ENCODE results near the gene PPIL1.

GRCh38 chr6:36841756-36842155 lies 32.8 kb downstream of the PPIL1 start:
- no peak for TF ChIP-seq POLR2A (IDR thresholded peaks at IDR 0.05)
- TF ChIP-seq, protein P1, sequence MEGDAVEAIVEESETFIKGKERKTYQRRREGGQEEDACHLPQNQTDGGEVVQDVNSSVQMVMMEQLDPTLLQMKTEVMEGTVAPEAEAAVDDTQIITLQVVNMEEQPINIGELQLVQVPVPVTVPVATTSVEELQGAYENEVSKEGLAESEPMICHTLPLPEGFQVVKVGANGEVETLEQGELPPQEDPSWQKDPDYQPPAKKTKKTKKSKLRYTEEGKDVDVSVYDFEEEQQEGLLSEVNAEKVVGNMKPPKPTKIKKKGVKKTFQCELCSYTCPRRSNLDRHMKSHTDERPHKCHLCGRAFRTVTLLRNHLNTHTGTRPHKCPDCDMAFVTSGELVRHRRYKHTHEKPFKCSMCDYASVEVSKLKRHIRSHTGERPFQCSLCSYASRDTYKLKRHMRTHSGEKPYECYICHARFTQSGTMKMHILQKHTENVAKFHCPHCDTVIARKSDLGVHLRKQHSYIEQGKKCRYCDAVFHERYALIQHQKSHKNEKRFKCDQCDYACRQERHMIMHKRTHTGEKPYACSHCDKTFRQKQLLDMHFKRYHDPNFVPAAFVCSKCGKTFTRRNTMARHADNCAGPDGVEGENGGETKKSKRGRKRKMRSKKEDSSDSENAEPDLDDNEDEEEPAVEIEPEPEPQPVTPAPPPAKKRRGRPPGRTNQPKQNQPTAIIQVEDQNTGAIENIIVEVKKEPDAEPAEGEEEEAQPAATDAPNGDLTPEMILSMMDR (IDR thresholded peaks at IDR 0.05) = no peak
